ENCODE measurements around the gene TSPAN18. TPM values are rescaled to one million over a fixed set of nuclear protein-coding genes. Genes with fewer than 3 reads are reported as not detected.

The TSPAN18 gene
- total and polyA plus RNA-seq, 2 donors, result 2.2 to 2.6 TPM

GRCh38 chr11:44776551-44777208, 49.9 kb downstream of the TSPAN18 start:
- H3K4me1 ChIP-seq (ENCODE audit: control insufficient read depth in 2 of 2, insufficient read depth in 2 of 2, low read length in 2 of 2), result peaks cover 0 to 3% of the 10 kb centered on the region in 2 donors
- H3K36me3 ChIP-seq (ENCODE audit: control insufficient read depth in 2 of 2, insufficient read depth in 2 of 2, low read length in 1 of 2), result no peaks in the 10 kb centered on the region
- DNase-seq (ENCODE audit: low read depth in 6 of 9, low spot score in 9 of 9), result no peak
- WGBS, result 97% methylated on average over 6 of the region's 6 CpGs
- H3K27me3 ChIP-seq (ENCODE audit: control insufficient read depth in 2 of 2, insufficient read depth in 1 of 2, low read length in 1 of 2), result no peaks in the 10 kb centered on the region
- no peaks in the 10 kb centered on the region for H3K9me3 ChIP-seq (ENCODE audit: control insufficient read depth in 2 of 2, insufficient read depth in 1 of 2, low read length in 1 of 2)
- no peak overlapping the region for H3K4me3 ChIP-seq (ENCODE audit: low read length in 2 of 2)
- no peak overlapping the region for H3K27ac ChIP-seq (ENCODE audit: low read depth in 1 of 2, low read length in 1 of 2)

- Histone ChIP-seq H3K9me3 (ENCODE audit: control insufficient read depth in 2 of 2, insufficient read depth in 1 of 2, low read length in 1 of 2) (no peaks in the 10 kb centered on the region), H3K27ac (ENCODE audit: low read depth in 1 of 2, low read length in 1 of 2) (no peak overlapping the region), H3K4me3 (ENCODE audit: low read length in 2 of 2) (no peak overlapping the region), H3K36me3 (ENCODE audit: control insufficient read depth in 2 of 2, insufficient read depth in 2 of 2, low read length in 1 of 2) (no peaks in the 10 kb centered on the region), H3K4me1 (ENCODE audit: control insufficient read depth in 2 of 2, insufficient read depth in 2 of 2, low read length in 2 of 2) (peaks cover 0 to 3% of the 10 kb centered on the region in 2 donors), H3K27me3 (ENCODE audit: control insufficient read depth in 2 of 2, insufficient read depth in 1 of 2, low read length in 1 of 2) (no peaks in the 10 kb centered on the region)
- WGBS, result 97% methylated on average over 6 of the region's 6 CpGs
- DNase-seq (ENCODE audit: low read depth in 6 of 9, low spot score in 9 of 9), result no peak
These were observed 50.7 kb downstream of the TSPAN18 start for GRCh38 chr11:44777209-44778194.

GRCh38 chr11:44778195-44779100, 51.7 kb downstream of the TSPAN18 start:
- Histone ChIP-seq H3K27ac (ENCODE audit: low read depth in 1 of 2, low read length in 1 of 2) (no peak overlapping the region), H3K36me3 (ENCODE audit: control insufficient read depth in 2 of 2, insufficient read depth in 2 of 2, low read length in 1 of 2) (no peaks in the 10 kb centered on the region), H3K4me3 (ENCODE audit: low read length in 2 of 2) (no peak overlapping the region), H3K27me3 (ENCODE audit: control insufficient read depth in 2 of 2, insufficient read depth in 1 of 2, low read length in 1 of 2) (no peaks in the 10 kb centered on the region), H3K4me1 (ENCODE audit: control insufficient read depth in 2 of 2, insufficient read depth in 2 of 2, low read length in 2 of 2) (peaks cover 0 to 3% of the 10 kb centered on the region in 2 donors), H3K9me3 (ENCODE audit: control insufficient read depth in 2 of 2, insufficient read depth in 1 of 2, low read length in 1 of 2) (no peaks in the 10 kb centered on the region)
- no peak for DNase-seq (ENCODE audit: low read depth in 6 of 9, low spot score in 9 of 9)
- WGBS, result 98% methylated on average over 5 of the region's 5 CpGs

GRCh38 chr11:44779736-44780520, 53.2 kb downstream of the TSPAN18 start:
- no peak overlapping the region for H3K27ac ChIP-seq (ENCODE audit: low read depth in 1 of 2, low read length in 1 of 2)
- 95% methylated on average over 10 of the region's 10 CpGs for WGBS
- H3K27me3 ChIP-seq (ENCODE audit: control insufficient read depth in 2 of 2, insufficient read depth in 1 of 2, low read length in 1 of 2), result peaks cover 0 to 3% of the 10 kb centered on the region in 2 donors
- H3K4me3 ChIP-seq (ENCODE audit: low read length in 2 of 2), result no peak overlapping the region
- no peaks in the 10 kb centered on the region for H3K36me3 ChIP-seq (ENCODE audit: control insufficient read depth in 2 of 2, insufficient read depth in 2 of 2, low read length in 1 of 2)
- no peaks in the 10 kb centered on the region for H3K4me1 ChIP-seq (ENCODE audit: control insufficient read depth in 2 of 2, insufficient read depth in 2 of 2, low read length in 2 of 2)
- no peaks in the 10 kb centered on the region for H3K9me3 ChIP-seq (ENCODE audit: control insufficient read depth in 2 of 2, insufficient read depth in 1 of 2, low read length in 1 of 2)
- no peak for DNase-seq (ENCODE audit: low read depth in 6 of 9, low spot score in 9 of 9)

GRCh38 chr11:44780940-44781631, 54.3 kb downstream of the TSPAN18 start:
- H3K27me3 ChIP-seq (ENCODE audit: control insufficient read depth in 2 of 2, insufficient read depth in 1 of 2, low read length in 1 of 2), result peaks cover 0 to 5% of the 10 kb centered on the region in 2 donors
- no peak overlapping the region for H3K4me3 ChIP-seq (ENCODE audit: low read length in 2 of 2)
- H3K4me1 ChIP-seq (ENCODE audit: control insufficient read depth in 2 of 2, insufficient read depth in 2 of 2, low read length in 2 of 2), result no peaks in the 10 kb centered on the region
- no peaks in the 10 kb centered on the region for H3K36me3 ChIP-seq (ENCODE audit: control insufficient read depth in 2 of 2, insufficient read depth in 2 of 2, low read length in 1 of 2)
- no peak for DNase-seq (ENCODE audit: low read depth in 6 of 9, low spot score in 9 of 9)
- H3K9me3 ChIP-seq (ENCODE audit: control insufficient read depth in 2 of 2, insufficient read depth in 1 of 2, low read length in 1 of 2), result no peaks in the 10 kb centered on the region
- H3K27ac ChIP-seq (ENCODE audit: low read depth in 1 of 2, low read length in 1 of 2), result no peak overlapping the region
- 93% methylated on average over 9 of the region's 9 CpGs for WGBS

GRCh38 chr11:44781655-44782054, 54.9 kb downstream of the TSPAN18 start:
- Histone ChIP-seq H3K27me3 (ENCODE audit: control insufficient read depth in 2 of 2, insufficient read depth in 1 of 2, low read length in 1 of 2) (peaks cover 0 to 5% of the 10 kb centered on the region in 2 donors), H3K9me3 (ENCODE audit: control insufficient read depth in 2 of 2, insufficient read depth in 1 of 2, low read length in 1 of 2) (no peaks in the 10 kb centered on the region), H3K4me3 (ENCODE audit: low read length in 2 of 2) (no peak overlapping the region), H3K4me1 (ENCODE audit: control insufficient read depth in 2 of 2, insufficient read depth in 2 of 2, low read length in 2 of 2) (no peaks in the 10 kb centered on the region), H3K36me3 (ENCODE audit: control insufficient read depth in 2 of 2, insufficient read depth in 2 of 2, low read length in 1 of 2) (no peaks in the 10 kb centered on the region), H3K27ac (ENCODE audit: low read depth in 1 of 2, low read length in 1 of 2) (no peak overlapping the region)
- 97% methylated on average over 2 of the region's 2 CpGs for WGBS
- DNase-seq (ENCODE audit: low read depth in 6 of 9, low spot score in 9 of 9), result no peak

GRCh38 chr11:44782478-44782877, 55.7 kb downstream of the TSPAN18 start:
- DNase-seq (ENCODE audit: low read depth in 6 of 9, low spot score in 9 of 9), result no peak
- Histone ChIP-seq H3K4me1 (ENCODE audit: control insufficient read depth in 2 of 2, insufficient read depth in 2 of 2, low read length in 2 of 2) (no peaks in the 10 kb centered on the region), H3K4me3 (ENCODE audit: low read length in 2 of 2) (no peak overlapping the region), H3K36me3 (ENCODE audit: control insufficient read depth in 2 of 2, insufficient read depth in 2 of 2, low read length in 1 of 2) (no peaks in the 10 kb centered on the region), H3K27me3 (ENCODE audit: control insufficient read depth in 2 of 2, insufficient read depth in 1 of 2, low read length in 1 of 2) (peaks cover 0 to 5% of the 10 kb centered on the region in 2 donors), H3K9me3 (ENCODE audit: control insufficient read depth in 2 of 2, insufficient read depth in 1 of 2, low read length in 1 of 2) (no peaks in the 10 kb centered on the region), H3K27ac (ENCODE audit: low read depth in 1 of 2, low read length in 1 of 2) (no peak overlapping the region)
- 96% methylated on average over 4 of the region's 4 CpGs for WGBS

GRCh38 chr11:44784436-44784760, 57.6 kb downstream of the TSPAN18 start:
- Histone ChIP-seq H3K9me3 (ENCODE audit: control insufficient read depth in 2 of 2, insufficient read depth in 1 of 2, low read length in 1 of 2) (no peaks in the 10 kb centered on the region), H3K27ac (ENCODE audit: low read depth in 1 of 2, low read length in 1 of 2) (no peak overlapping the region), H3K4me1 (ENCODE audit: control insufficient read depth in 2 of 2, insufficient read depth in 2 of 2, low read length in 2 of 2) (peaks cover 0 to 5% of the 10 kb centered on the region in 2 donors), H3K36me3 (ENCODE audit: control insufficient read depth in 2 of 2, insufficient read depth in 2 of 2, low read length in 1 of 2) (no peaks in the 10 kb centered on the region), H3K4me3 (ENCODE audit: low read length in 2 of 2) (no peak overlapping the region), H3K27me3 (ENCODE audit: control insufficient read depth in 2 of 2, insufficient read depth in 1 of 2, low read length in 1 of 2) (peaks cover 0 to 6% of the 10 kb centered on the region in 2 donors)
- DNase-seq (ENCODE audit: low read depth in 6 of 9, low spot score in 9 of 9), result no peak
- WGBS, result 82% methylated on average over 8 of the region's 8 CpGs

Data from thymus (tissue), 11 donors.